Measurements from ENCODE around the gene RAPGEF6.

Gene RAPGEF6

GRCh38 chr5:131475541-131475941 is 159.5 kb downstream of the RAPGEF6 start:
- ATAC-seq, result peak; percentile 58; the same call in 2 of the 3 replicates
- no peak for TF ChIP-seq RARB (CRISPR knock-in tag; IDR thresholded peaks at IDR 0.05)
- TF ChIP-seq ZFP3 (CRISPR knock-in tag; IDR thresholded peaks at IDR 0.05), result no peak
- no peak for TF ChIP-seq ESRRG (CRISPR knock-in tag; IDR thresholded peaks at IDR 0.05)
- no peak for TF ChIP-seq CSDC2 (CRISPR knock-in tag; IDR thresholded peaks at IDR 0.05)
- TF ChIP-seq ZC3H10 (CRISPR knock-in tag; IDR thresholded peaks at IDR 0.05), result no peak
- TF ChIP-seq ARNTL (CRISPR knock-in tag; IDR thresholded peaks at IDR 0.05; ENCODE audit: borderline replicate concordance, low read depth), result no peak
- no peak for TF ChIP-seq CSRNP3 (CRISPR knock-in tag; IDR thresholded peaks at IDR 0.05)
- TF ChIP-seq OSR1 (CRISPR knock-in tag; IDR thresholded peaks at IDR 0.05), result no peak
- TF ChIP-seq ZNF565 (CRISPR knock-in tag; conservative IDR thresholded peaks at IDR 0.05; ENCODE audit: low read depth), result no peak
- no peak for TF ChIP-seq GLIS3 (CRISPR knock-in tag; IDR thresholded peaks at IDR 0.05)
- TF ChIP-seq, protein P1, sequence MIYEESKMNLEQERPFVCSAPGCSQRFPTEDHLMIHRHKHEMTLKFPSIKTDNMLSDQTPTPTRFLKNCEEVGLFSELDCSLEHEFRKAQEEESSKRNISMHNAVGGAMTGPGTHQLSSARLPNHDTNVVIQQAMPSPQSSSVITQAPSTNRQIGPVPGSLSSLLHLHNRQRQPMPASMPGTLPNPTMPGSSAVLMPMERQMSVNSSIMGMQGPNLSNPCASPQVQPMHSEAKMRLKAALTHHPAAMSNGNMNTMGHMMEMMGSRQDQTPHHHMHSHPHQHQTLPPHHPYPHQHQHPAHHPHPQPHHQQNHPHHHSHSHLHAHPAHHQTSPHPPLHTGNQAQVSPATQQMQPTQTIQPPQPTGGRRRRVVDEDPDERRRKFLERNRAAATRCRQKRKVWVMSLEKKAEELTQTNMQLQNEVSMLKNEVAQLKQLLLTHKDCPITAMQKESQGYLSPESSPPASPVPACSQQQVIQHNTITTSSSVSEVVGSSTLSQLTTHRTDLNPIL (CRISPR knock-in tag; IDR thresholded peaks at IDR 0.05; ENCODE audit: low read depth), result no peak
- TF ChIP-seq ZNF8 (CRISPR knock-in tag; IDR thresholded peaks at IDR 0.05), result no peak
- no peak for TF ChIP-seq PPARA (CRISPR knock-in tag; IDR thresholded peaks at IDR 0.05; ENCODE audit: borderline replicate concordance)
- no peak for TF ChIP-seq ZNF70 (CRISPR knock-in tag; IDR thresholded peaks at IDR 0.05)
- TF ChIP-seq TOX (CRISPR knock-in tag; IDR thresholded peaks at IDR 0.05; ENCODE audit: borderline replicate concordance), result no peak
- TF ChIP-seq, protein P2, sequence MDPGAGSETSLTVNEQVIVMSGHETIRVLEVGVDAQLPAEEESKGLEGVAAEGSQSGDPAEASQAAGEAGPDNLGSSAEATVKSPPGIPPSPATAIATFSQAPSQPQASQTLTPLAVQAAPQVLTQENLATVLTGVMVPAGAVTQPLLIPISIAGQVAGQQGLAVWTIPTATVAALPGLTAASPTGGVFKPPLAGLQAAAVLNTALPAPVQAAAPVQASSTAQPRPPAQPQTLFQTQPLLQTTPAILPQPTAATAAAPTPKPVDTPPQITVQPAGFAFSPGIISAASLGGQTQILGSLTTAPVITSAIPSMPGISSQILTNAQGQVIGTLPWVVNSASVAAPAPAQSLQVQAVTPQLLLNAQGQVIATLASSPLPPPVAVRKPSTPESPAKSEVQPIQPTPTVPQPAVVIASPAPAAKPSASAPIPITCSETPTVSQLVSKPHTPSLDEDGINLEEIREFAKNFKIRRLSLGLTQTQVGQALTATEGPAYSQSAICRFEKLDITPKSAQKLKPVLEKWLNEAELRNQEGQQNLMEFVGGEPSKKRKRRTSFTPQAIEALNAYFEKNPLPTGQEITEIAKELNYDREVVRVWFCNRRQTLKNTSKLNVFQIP (CRISPR knock-in tag; IDR thresholded peaks at IDR 0.05; ENCODE audit: borderline replicate concordance, low read depth), result no peak
- TF ChIP-seq ZFP30 (CRISPR knock-in tag; IDR thresholded peaks at IDR 0.05), result no peak
- no peak for TF ChIP-seq TCF4 (CRISPR knock-in tag; IDR thresholded peaks at IDR 0.05; ENCODE audit: borderline replicate concordance)
- no peak for TF ChIP-seq TSHZ2 (CRISPR knock-in tag; IDR thresholded peaks at IDR 0.05)
- TF ChIP-seq ISL1 (CRISPR knock-in tag; IDR thresholded peaks at IDR 0.05), result no peak

GRCh38 chr5:131473731-131474130 is 161.3 kb downstream of the RAPGEF6 start:
- no peak for TF ChIP-seq OSR1 (CRISPR knock-in tag; IDR thresholded peaks at IDR 0.05)
- no peak for TF ChIP-seq ZNF8 (CRISPR knock-in tag; IDR thresholded peaks at IDR 0.05)
- TF ChIP-seq, protein P1 (CRISPR knock-in tag; IDR thresholded peaks at IDR 0.05; ENCODE audit: low read depth), result no peak
- no peak for TF ChIP-seq SNAI2 (CRISPR knock-in tag; IDR thresholded peaks at IDR 0.05)
- no peak for TF ChIP-seq ZFP3 (CRISPR knock-in tag; IDR thresholded peaks at IDR 0.05)
- no peak for TF ChIP-seq BACH2 (CRISPR knock-in tag; IDR thresholded peaks at IDR 0.05; ENCODE audit: borderline replicate concordance)
- TF ChIP-seq ESRRG (CRISPR knock-in tag; IDR thresholded peaks at IDR 0.05), result no peak
- TF ChIP-seq ISL1 (CRISPR knock-in tag; IDR thresholded peaks at IDR 0.05), result no peak
- TF ChIP-seq ZNF70 (CRISPR knock-in tag; IDR thresholded peaks at IDR 0.05), result no peak
- no peak for TF ChIP-seq TSHZ2 (CRISPR knock-in tag; IDR thresholded peaks at IDR 0.05)
- no peak for ATAC-seq
